GM21360 (cell line): ENCODE results near the gene BHLHE41.
A peak's percentile ranks its signal among the peaks of the same experiment; 100 is the strongest.

Experiments
- ATAC-seq: cut with Tn5 transposase; IDR thresholded peaks from one replicate; pipeline ENCODE4 v1.9.1; 2021; ENCODE audit warnings: mild to moderate bottlenecking, moderate library complexity; ENCODE audit not compliant: unreplicated experiment

BHLHE41 gene

DNA sequence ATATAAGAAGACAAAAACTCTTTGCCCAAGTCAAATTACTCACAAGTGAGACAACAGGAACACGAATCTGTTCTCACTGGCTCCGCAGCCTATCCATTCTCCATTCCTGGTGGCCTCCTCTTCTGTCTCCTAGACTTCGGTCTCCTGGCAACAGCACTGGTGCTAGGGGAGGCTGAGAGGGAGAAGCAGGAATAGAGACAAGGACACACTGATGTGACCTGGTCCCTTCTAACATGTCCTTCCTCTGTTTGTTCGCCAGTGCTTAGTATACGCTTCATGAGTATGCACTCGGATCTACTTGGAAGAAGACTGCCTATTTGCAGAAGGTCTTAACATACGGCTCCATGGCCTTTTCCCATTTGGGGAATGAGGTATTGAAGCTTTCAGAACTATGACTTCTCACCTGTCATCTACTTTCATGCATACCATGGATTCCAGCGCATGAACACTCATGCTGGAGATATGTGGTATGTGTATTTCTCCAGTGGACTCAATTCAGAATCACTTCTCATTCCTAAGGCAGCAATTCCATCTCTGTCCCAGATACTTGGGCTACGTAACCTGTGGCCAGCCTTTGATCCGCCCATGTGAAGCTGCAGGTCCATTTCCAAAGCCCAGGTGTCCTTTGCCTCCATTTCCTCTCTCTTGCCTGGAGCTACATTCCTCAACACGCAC is 33.9 kb downstream of the BHLHE41 start:
- ATAC-seq: no peak

DNA sequence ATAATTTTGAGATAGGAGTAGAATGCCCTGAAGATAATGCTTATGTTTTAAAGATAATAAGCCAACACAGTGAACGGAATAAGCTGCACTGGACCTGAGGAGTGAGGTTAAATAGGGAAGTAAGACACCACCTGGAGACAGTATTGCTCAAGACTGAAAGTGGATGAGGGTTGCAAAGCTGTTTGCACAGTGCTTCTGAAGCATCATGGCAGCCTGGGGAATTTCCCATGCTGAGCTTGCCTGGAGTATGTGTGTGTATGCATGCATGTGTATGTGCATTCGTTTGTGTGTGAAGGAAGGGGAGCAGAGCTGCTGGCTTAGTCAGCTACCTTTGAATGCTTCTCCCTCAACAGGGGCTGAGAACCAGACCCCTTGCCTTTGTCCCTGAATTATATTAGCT is 35.8 kb downstream of the BHLHE41 start:
- ATAC-seq: peak; percentile 98

DNA sequence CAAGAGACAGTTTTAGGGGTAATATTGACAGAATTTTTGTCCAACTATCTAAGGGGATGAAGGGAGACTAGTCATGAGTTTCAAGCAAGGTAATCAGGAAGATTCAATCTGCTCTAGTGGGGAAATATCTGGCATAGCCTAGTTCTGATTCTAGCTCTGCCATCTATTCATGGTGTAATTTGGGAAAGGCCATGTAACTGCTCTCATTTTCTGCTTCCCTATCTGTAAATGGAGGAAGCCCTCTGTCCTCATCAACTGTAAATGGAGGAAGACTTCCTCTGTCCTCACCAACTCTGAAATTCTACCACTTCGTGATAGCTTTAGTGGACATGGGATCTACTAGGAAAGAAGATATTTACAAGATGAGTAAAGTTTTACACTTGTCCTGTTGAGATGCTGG is 37.9 kb downstream of the BHLHE41 start:
- no peak for ATAC-seq

DNA sequence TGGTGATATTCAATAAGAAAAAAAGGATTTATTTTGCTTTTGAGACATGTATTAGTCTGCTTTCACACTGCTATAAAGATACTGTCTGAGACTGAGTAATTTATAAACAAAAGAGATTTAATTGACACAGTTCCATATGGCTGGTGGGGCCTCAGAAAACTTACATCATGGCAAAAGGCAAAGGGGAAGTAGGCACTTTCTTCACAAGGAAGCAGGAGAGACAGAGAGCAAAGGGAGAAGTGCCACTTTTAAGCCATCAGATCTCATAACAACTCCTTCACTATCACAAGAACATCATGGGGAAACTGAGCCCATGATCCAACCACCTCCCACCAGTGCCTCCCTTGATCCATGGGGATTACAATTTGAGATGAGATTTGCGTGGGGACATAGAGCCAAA is 43.9 kb downstream of the BHLHE41 start:
- no peak for ATAC-seq

DNA sequence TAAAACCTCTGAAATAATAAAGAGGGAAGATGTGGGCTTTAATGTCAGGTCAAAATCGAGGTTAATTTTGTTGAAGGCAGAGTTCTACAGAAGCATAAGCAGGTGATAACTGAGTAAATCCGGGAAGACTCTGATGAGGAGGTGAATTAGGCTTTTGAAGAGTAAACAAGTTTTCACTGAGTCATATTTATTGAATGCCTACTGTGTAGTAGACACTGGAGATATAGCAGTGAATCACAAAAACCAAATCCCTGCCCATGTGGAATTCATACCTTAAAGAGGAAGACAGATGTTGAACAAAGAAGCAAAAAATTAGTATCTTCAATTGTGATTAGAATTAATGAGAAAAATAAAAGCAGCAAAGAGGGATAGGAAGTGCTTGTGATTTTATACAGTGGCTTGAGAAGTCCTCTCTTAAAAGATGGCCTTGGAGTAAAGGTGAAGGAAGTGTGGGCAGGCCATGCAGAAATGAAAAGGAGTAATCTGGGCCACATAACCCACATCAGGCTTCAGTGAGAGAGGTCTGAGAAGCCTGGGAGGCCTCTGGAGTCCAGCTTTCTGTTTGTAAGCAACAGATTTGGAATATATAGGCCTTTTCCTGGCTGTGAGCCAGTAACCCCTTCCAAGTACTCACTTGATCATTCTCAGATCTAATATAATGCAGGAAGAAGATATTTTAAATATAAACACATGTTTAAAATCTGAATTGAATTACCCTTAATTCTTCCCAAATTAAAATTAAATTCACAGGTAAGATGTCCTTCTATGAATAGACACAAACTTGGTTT is 46.7 kb downstream of the BHLHE41 start:
- ATAC-seq: no peak
